Karpas-422 (cell line): ENCODE data around the gene GPR162. TPM values are rescaled to one million over a fixed set of nuclear protein-coding genes. Genes with fewer than 3 reads are reported as not detected.

Experiments
- DNase-seq: peaks from one replicate; pipeline ENCODE4 v3.0.0-alpha.2; 2015
- H2AFZ ChIP-seq: fragments of 200-600 bp; sonication (generic); 2 replicates; pipeline ENCODE4 v1.6.1; 2014; ENCODE audit warnings: antibody characterized with exemption, low read length, mixed read lengths
- H3K27ac ChIP-seq: fragments of 200-600 bp; sonication (generic); 2 replicates; pipeline ENCODE4 v1.5.1; 2014; ENCODE audit warnings: mild to moderate bottlenecking, low read length, moderate library complexity
- H3K27me3 ChIP-seq: fragments of 200-600 bp; sonication (generic); 2 replicates; pipeline ENCODE4 v1.6.1; 2014; ENCODE audit warnings: low read length, mixed read lengths
- H3K36me3 ChIP-seq: fragments of 200-600 bp; sonication (generic); 2 replicates; pipeline ENCODE4 v1.6.1; 2014; ENCODE audit warnings: low read length, mixed read lengths; ENCODE audit not compliant: insufficient read depth
- H3K4me1 ChIP-seq: fragments of 200-600 bp; sonication (generic); 2 replicates; pipeline ENCODE4 v1.6.1; 2014; ENCODE audit warnings: mild to moderate bottlenecking, low read length, mixed read lengths
- H3K4me2 ChIP-seq: fragments of 200-600 bp; sonication (generic); 2 replicates; pipeline ENCODE4 v1.6.1; 2014; ENCODE audit warnings: low read length, low read depth, mild to moderate bottlenecking; ENCODE audit not compliant: poor library complexity, severe bottlenecking
- H3K4me3 ChIP-seq: fragments of 200-600 bp; sonication (generic); 2 replicates; pipeline ENCODE4 v1.5.1; 2014; ENCODE audit warnings: mild to moderate bottlenecking, antibody characterized with exemption, low read length, mixed read lengths
- H3K79me2 ChIP-seq: fragments of 200-600 bp; sonication (generic); 2 replicates; pipeline ENCODE4 v1.6.1; 2014; ENCODE audit warnings: mild to moderate bottlenecking, low read length, mixed read lengths
- H3K9ac ChIP-seq: fragments of 200-600 bp; sonication (generic); 2 replicates; pipeline ENCODE4 v1.6.0; 2014; ENCODE audit warnings: low read length
- H3K9me2 ChIP-seq: fragments of 200-600 bp; sonication (generic), shearing (Covaris generic); replicated peaks from 2 replicates; pipeline ENCODE4 v1.6.0; 2014; ENCODE audit warnings: mild to moderate bottlenecking, low read length, moderate library complexity; ENCODE audit not compliant: insufficient read depth
- H3K9me3 ChIP-seq: fragments of 300-700, 200-600 bp; sonication (generic); 2 replicates; pipeline ENCODE4 v1.6.1; 2014; ENCODE audit warnings: low read length, mixed read lengths
- H4K20me1 ChIP-seq: fragments of 200-600 bp; sonication (generic); 2 replicates; pipeline ENCODE4 v1.6.1; 2014; ENCODE audit warnings: mild to moderate bottlenecking, antibody characterized with exemption, low read length, low read depth; ENCODE audit not compliant: insufficient read depth
- total RNA-seq: library from RNA; depleted of rRNA; stranded (reverse); fragments of >200 nt; shearing (Covaris generic); gene quantifications from 2 replicates; pipeline ENCODE4 v1.2.3, GENCODE V29; 2014; ENCODE audit warnings: low replicate concordance

Gene GPR162
- total RNA-seq, 1 experiment from 2014 or later, result not detected

DNA sequence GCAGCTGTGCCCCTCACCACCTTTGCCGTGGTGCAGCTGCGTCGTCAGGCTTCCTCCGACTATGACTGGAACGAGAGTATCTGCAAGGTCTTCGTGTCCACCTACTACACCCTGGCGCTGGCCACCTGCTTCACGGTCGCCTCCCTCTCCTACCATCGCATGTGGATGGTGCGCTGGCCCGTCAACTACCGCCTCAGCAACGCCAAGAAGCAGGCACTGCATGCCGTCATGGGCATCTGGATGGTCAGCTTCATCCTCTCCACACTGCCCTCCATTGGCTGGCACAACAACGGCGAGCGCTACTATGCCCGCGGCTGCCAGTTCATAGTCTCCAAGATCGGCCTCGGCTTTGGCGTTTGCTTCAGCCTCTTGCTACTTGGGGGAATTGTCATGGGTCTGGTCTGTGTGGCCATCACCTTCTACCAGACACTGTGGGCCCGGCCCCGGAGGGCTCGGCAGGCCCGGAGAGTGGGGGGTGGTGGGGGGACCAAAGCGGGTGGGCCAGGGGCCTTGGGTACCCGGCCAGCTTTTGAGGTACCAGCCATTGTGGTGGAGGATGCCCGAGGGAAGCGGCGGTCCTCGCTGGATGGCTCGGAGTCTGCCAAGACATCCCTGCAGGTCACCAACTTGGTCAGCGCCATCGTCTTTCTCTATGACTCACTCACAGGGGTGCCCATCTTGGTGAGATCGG is 2.6 kb downstream of the GPR162 start:
- no peaks in the 10 kb centered on the region for H4K20me1 ChIP-seq
- no peaks in the 10 kb centered on the region for H3K27me3 ChIP-seq
- H2AFZ ChIP-seq, result no peak overlapping the region
- H3K27ac ChIP-seq, result no peak overlapping the region
- H3K4me1 ChIP-seq, result peaks cover 26% of the 10 kb centered on the region
- H3K9me3 ChIP-seq, result no peaks in the 10 kb centered on the region
- H3K36me3 ChIP-seq, result no peaks in the 10 kb centered on the region
- no peaks in the 10 kb centered on the region for H3K79me2 ChIP-seq
- no peak overlapping the region for H3K9ac ChIP-seq
- H3K9me2 ChIP-seq, result no peaks in the 10 kb centered on the region
- DNase-seq, result no peak
- no peak overlapping the region for H3K4me3 ChIP-seq
- no peak overlapping the region for H3K4me2 ChIP-seq

DNA sequence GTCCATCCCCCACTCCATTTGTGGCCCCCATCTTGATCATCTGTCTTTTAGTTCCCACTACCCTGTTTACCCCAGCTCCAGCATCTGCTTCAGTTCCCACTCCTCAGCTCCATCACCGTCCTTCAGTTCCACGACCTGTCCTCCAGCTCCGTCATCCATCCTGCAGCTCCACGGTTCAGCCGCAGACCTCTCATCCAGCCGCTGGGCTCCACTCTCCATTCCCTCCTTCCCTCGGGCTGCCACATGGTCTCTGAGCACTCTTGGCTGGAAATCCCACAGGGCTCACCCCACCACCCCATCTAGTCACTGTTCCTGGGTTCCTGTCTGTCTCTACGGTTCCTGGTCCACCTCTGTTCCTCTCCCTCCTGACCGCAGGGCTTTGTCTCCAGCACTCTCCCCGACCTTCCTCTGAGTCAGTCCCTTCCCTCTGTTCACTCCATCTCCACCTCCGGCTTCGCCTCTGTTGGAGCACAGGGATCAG is 3.3 kb downstream of the GPR162 start:
- no peak overlapping the region for H3K4me3 ChIP-seq
- no peak overlapping the region for H3K27ac ChIP-seq
- H3K4me2 ChIP-seq, result no peak overlapping the region
- no peaks in the 10 kb centered on the region for H3K79me2 ChIP-seq
- H3K9me3 ChIP-seq, result no peaks in the 10 kb centered on the region
- no peak overlapping the region for H3K9ac ChIP-seq
- peaks cover 33% of the 10 kb centered on the region for H3K4me1 ChIP-seq
- H4K20me1 ChIP-seq, result no peaks in the 10 kb centered on the region
- H3K36me3 ChIP-seq, result no peaks in the 10 kb centered on the region
- no peaks in the 10 kb centered on the region for H3K27me3 ChIP-seq
- H2AFZ ChIP-seq, result no peak overlapping the region
- DNase-seq, result no peak
- no peaks in the 10 kb centered on the region for H3K9me2 ChIP-seq

- Histone ChIP-seq H3K4me3 (no peak overlapping the region), H4K20me1 (no peaks in the 10 kb centered on the region), H3K79me2 (no peaks in the 10 kb centered on the region), H3K4me1 (peaks cover 38% of the 10 kb centered on the region), H3K9me3 (no peaks in the 10 kb centered on the region), H3K27me3 (no peaks in the 10 kb centered on the region), H3K9ac (no peak overlapping the region), H2AFZ (no peak overlapping the region), H3K9me2 (no peaks in the 10 kb centered on the region), H3K27ac (no peak overlapping the region), H3K4me2 (no peak overlapping the region), H3K36me3 (no peaks in the 10 kb centered on the region)
- DNase-seq, result peak; percentile 90
Measured at GRCh38 chr12:6825398-6826124, 3.9 kb downstream of the GPR162 start.

- Histone ChIP-seq H3K9ac (no peak overlapping the region), H3K27me3 (no peaks in the 10 kb centered on the region), H3K36me3 (no peaks in the 10 kb centered on the region), H4K20me1 (no peaks in the 10 kb centered on the region), H3K4me1 (peaks cover 33% of the 10 kb centered on the region), H3K27ac (no peak overlapping the region), H3K9me2 (no peaks in the 10 kb centered on the region), H3K4me3 (no peak overlapping the region), H3K79me2 (no peaks in the 10 kb centered on the region), H3K9me3 (no peaks in the 10 kb centered on the region), H2AFZ (no peak overlapping the region), H3K4me2 (no peak overlapping the region)
- DNase-seq, result no peak
Measured at GRCh38 chr12:6826125-6826733, 4.6 kb downstream of the GPR162 start.

GRCh38 chr12:6826734-6827436 is 5.3 kb downstream of the GPR162 start:
- H3K4me2 ChIP-seq, result no peak overlapping the region
- no peaks in the 10 kb centered on the region for H3K36me3 ChIP-seq
- H3K4me3 ChIP-seq, result no peak overlapping the region
- peaks cover 38% of the 10 kb centered on the region for H3K4me1 ChIP-seq
- no peak overlapping the region for H3K27ac ChIP-seq
- H2AFZ ChIP-seq, result no peak overlapping the region
- H4K20me1 ChIP-seq, result no peaks in the 10 kb centered on the region
- no peaks in the 10 kb centered on the region for H3K27me3 ChIP-seq
- no peaks in the 10 kb centered on the region for H3K79me2 ChIP-seq
- DNase-seq, result peak; percentile 44
- no peaks in the 10 kb centered on the region for H3K9me2 ChIP-seq
- H3K9ac ChIP-seq, result peak overlapping the region; percentile 8
- H3K9me3 ChIP-seq, result no peaks in the 10 kb centered on the region

GRCh38 chr12:6827437-6827911 is 5.9 kb downstream of the GPR162 start:
- DNase-seq, result peak; percentile 76
- Histone ChIP-seq H3K9me3 (no peaks in the 10 kb centered on the region), H3K4me1 (peaks cover 43% of the 10 kb centered on the region), H3K9ac (peak overlapping the region; percentile 8), H3K27ac (no peak overlapping the region), H3K27me3 (no peaks in the 10 kb centered on the region), H3K4me2 (no peak overlapping the region), H3K9me2 (no peaks in the 10 kb centered on the region), H4K20me1 (no peaks in the 10 kb centered on the region), H3K4me3 (no peak overlapping the region), H2AFZ (no peak overlapping the region), H3K79me2 (no peaks in the 10 kb centered on the region), H3K36me3 (no peaks in the 10 kb centered on the region)

GRCh38 chr12:6827982-6828780 is 6.6 kb downstream of the GPR162 start, which contains the start of gene P3H3:
P3H3 (plus strand) TSS chr12:6828407; CDS start chr12:6828441, 34 bp downstream.
- H3K9ac ChIP-seq, result peak within 1 kb of the TSS; percentile 83

More at GRCh38 chr12:6827982-6828780, 6.6 kb downstream of the GPR162 start, which contains the start of gene P3H3:
- peaks cover 43% of the 10 kb centered on the region for H3K4me1 ChIP-seq
- H3K4me2 ChIP-seq, result peak within 1 kb of the TSS; percentile 93
- no peaks in the 10 kb centered on the region for H3K27me3 ChIP-seq
- H3K4me3 ChIP-seq, result peak within 1 kb of the TSS; percentile 76
- H3K27ac ChIP-seq, result no peak within 1 kb of the TSS
- no peak for DNase-seq
- H2AFZ ChIP-seq, result peak within 1 kb of the TSS; percentile 99
- H3K9me3 ChIP-seq, result no peaks in the 10 kb centered on the region
- no peaks in the 10 kb centered on the region for H3K36me3 ChIP-seq
- H3K9me2 ChIP-seq, result no peaks in the 10 kb centered on the region
- no peaks in the 10 kb centered on the region for H3K79me2 ChIP-seq
- no peaks in the 10 kb centered on the region for H4K20me1 ChIP-seq
